ENCODE measurements around the gene FAM114A2. TPM values are rescaled to one million over a fixed set of nuclear protein-coding genes. Genes with fewer than 3 reads are reported as not detected.

The FAM114A2 gene
- total RNA-seq, 1 donor, result 21.1 TPM

GRCh38 chr5:153959134-153959957 is 79.4 kb downstream of the FAM114A2 start:
- Histone ChIP-seq H3K4me3 (ENCODE audit: low read length) (no peak overlapping the region), H3K9me3 (ENCODE audit: low read depth, low read length) (no peaks in the 10 kb centered on the region), H3K4me1 (ENCODE audit: insufficient read depth, low read length) (peaks cover 4% of the 10 kb centered on the region), H3K27me3 (ENCODE audit: insufficient read depth, low read length) (no peaks in the 10 kb centered on the region)

- peaks cover 4% of the 10 kb centered on the region for H3K4me1 ChIP-seq (ENCODE audit: insufficient read depth, low read length)
- H3K9me3 ChIP-seq (ENCODE audit: low read depth, low read length), result no peaks in the 10 kb centered on the region
- no peaks in the 10 kb centered on the region for H3K27me3 ChIP-seq (ENCODE audit: insufficient read depth, low read length)
- no peak overlapping the region for H3K4me3 ChIP-seq (ENCODE audit: low read length)
These were observed 81.5 kb downstream of the FAM114A2 start for GRCh38 chr5:153957205-153957604.

GRCh38 chr5:153953411-153953810 is 85.3 kb downstream of the FAM114A2 start:
- H3K4me3 ChIP-seq (ENCODE audit: low read length), result no peak overlapping the region
- H3K4me1 ChIP-seq (ENCODE audit: insufficient read depth, low read length), result no peaks in the 10 kb centered on the region
- H3K27me3 ChIP-seq (ENCODE audit: insufficient read depth, low read length), result no peaks in the 10 kb centered on the region
- H3K9me3 ChIP-seq (ENCODE audit: low read depth, low read length), result no peaks in the 10 kb centered on the region

- H3K4me3 ChIP-seq (ENCODE audit: low read length), result no peak overlapping the region
- H3K4me1 ChIP-seq (ENCODE audit: insufficient read depth, low read length), result no peaks in the 10 kb centered on the region
- no peaks in the 10 kb centered on the region for H3K9me3 ChIP-seq (ENCODE audit: low read depth, low read length)
- no peaks in the 10 kb centered on the region for H3K27me3 ChIP-seq (ENCODE audit: insufficient read depth, low read length)
These were observed 85.8 kb downstream of the FAM114A2 start for GRCh38 chr5:153952893-153953292.

- Histone ChIP-seq H3K4me3 (ENCODE audit: low read length) (no peak overlapping the region), H3K27me3 (ENCODE audit: insufficient read depth, low read length) (no peaks in the 10 kb centered on the region), H3K4me1 (ENCODE audit: insufficient read depth, low read length) (no peaks in the 10 kb centered on the region), H3K9me3 (ENCODE audit: low read depth, low read length) (no peaks in the 10 kb centered on the region)
These were observed 86.7 kb downstream of the FAM114A2 start for GRCh38 chr5:153952057-153952456.

GRCh38 chr5:153941265-153941664 is 97.4 kb downstream of the FAM114A2 start:
- no peaks in the 10 kb centered on the region for H3K4me1 ChIP-seq (ENCODE audit: insufficient read depth, low read length)
- H3K4me3 ChIP-seq (ENCODE audit: low read length), result no peak overlapping the region
- H3K27me3 ChIP-seq (ENCODE audit: insufficient read depth, low read length), result no peaks in the 10 kb centered on the region
- peaks cover 20% of the 10 kb centered on the region for H3K9me3 ChIP-seq (ENCODE audit: low read depth, low read length)

Other genes starting within 250 kb of the FAM114A2 start
- gene MFAP3, start 57 bp upstream of the FAM114A2 start, total RNA-seq, result 48.2 TPM
- gene GALNT10, start 151.8 kb upstream of the FAM114A2 start, total RNA-seq, result 17.7 TPM

Measured in mononuclear cell (primary cell).